Mucosa of stomach (tissue), 1 donor: Measurements from ENCODE around the gene ITPRIPL1.

Experiments used
- H3K27me3 ChIP-seq: one replicate; pipeline ENCODE4 v1.7.0; 2013; ENCODE audit warnings: mild to moderate bottlenecking, low read length; ENCODE audit not compliant: control insufficient read depth, insufficient read depth
- H3K36me3 ChIP-seq: one replicate; pipeline ENCODE4 v1.7.0; 2013; ENCODE audit warnings: low read length; ENCODE audit not compliant: control insufficient read depth, insufficient read depth
- H3K4me1 ChIP-seq: one replicate; pipeline ENCODE4 v1.7.0; 2013; ENCODE audit warnings: mild to moderate bottlenecking, low read length; ENCODE audit not compliant: control insufficient read depth, insufficient read depth
- H3K4me3 ChIP-seq: one replicate; pipeline ENCODE4 v1.7.0; 2013; ENCODE audit warnings: low read length
- H3K9ac ChIP-seq: one replicate; pipeline ENCODE4 v1.7.0; 2013; ENCODE audit warnings: mild to moderate bottlenecking, low read length, moderate library complexity
- H3K9me3 ChIP-seq: one replicate; pipeline ENCODE4 v1.7.0; 2013; ENCODE audit warnings: mild to moderate bottlenecking, low read length, moderate library complexity; ENCODE audit not compliant: control insufficient read depth
- donor health status: Pancreatic carcinoma.

The ITPRIPL1 gene

DNA sequence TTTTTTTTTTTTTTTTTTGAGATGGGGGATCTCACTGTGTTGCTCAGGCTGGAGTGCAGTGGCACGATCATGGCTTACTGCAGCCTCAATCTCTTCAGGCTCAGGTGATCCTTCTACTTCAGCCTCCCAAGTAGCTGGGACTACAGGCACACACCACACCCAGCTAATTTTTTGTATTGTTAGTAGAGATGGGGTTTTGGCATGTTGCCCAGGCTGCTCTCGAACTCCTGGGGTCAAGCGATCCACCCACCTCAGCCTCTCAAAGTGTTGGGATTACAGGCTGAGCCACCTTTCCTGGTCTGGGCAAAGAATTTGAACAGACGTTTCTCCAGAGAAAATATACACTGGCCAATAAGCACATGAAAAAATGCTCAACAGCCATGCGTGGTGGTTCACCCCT lies 16.9 kb upstream of the ITPRIPL1 start:
- no peaks in the 10 kb centered on the region for H3K9me3 ChIP-seq
- no peak overlapping the region for H3K9ac ChIP-seq
- H3K4me1 ChIP-seq: peaks cover 11% of the 10 kb centered on the region
- no peaks in the 10 kb centered on the region for H3K36me3 ChIP-seq
- no peak overlapping the region for H3K4me3 ChIP-seq
- H3K27me3 ChIP-seq: no peaks in the 10 kb centered on the region

- Histone ChIP-seq H3K4me3 (no peak overlapping the region), H3K4me1 (no peaks in the 10 kb centered on the region), H3K9ac (no peak overlapping the region), H3K27me3 (peaks cover 19% of the 10 kb centered on the region), H3K9me3 (no peaks in the 10 kb centered on the region), H3K36me3 (no peaks in the 10 kb centered on the region)
These were observed 10.1 kb upstream of the ITPRIPL1 start for GRCh38 chr2:96315005-96315399.

GRCh38 chr2:96315400-96316071 lies 9.6 kb upstream of the ITPRIPL1 start:
- Histone ChIP-seq H3K9ac (no peak overlapping the region), H3K36me3 (no peaks in the 10 kb centered on the region), H3K4me3 (no peak overlapping the region), H3K4me1 (no peaks in the 10 kb centered on the region), H3K27me3 (peaks cover 24% of the 10 kb centered on the region), H3K9me3 (no peaks in the 10 kb centered on the region)

DNA sequence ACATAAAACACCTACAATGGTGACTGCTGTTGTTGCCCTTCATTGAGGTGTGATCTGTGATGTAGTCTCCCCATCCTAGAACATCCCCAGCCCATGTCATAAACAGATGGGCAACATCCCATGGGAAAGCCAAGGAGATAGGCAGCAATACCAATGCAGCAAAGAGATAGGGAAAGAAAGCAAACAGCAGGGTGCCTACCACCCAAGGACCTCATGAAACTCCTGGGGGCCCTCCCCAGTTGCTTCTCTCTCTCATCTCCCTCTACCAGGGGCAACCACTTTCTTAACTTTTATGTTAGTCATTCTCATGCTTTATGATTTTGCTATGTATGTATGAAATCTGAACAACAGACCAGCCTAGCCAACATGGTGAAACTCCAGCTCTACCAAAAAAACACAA lies 8.1 kb upstream of the ITPRIPL1 start:
- Histone ChIP-seq H3K36me3 (no peaks in the 10 kb centered on the region), H3K4me3 (no peak overlapping the region), H3K9ac (no peak overlapping the region), H3K4me1 (peaks cover 7% of the 10 kb centered on the region), H3K27me3 (peaks cover 39% of the 10 kb centered on the region), H3K9me3 (no peaks in the 10 kb centered on the region)

- H3K4me3 ChIP-seq: no peak overlapping the region
- peaks cover 43% of the 10 kb centered on the region for H3K27me3 ChIP-seq
- peaks cover 9% of the 10 kb centered on the region for H3K4me1 ChIP-seq
- H3K36me3 ChIP-seq: no peaks in the 10 kb centered on the region
- no peaks in the 10 kb centered on the region for H3K9me3 ChIP-seq
- no peak overlapping the region for H3K9ac ChIP-seq
These were observed 7.5 kb upstream of the ITPRIPL1 start for GRCh38 chr2:96317584-96317997.

GRCh38 chr2:96318723-96319122 lies 6.4 kb upstream of the ITPRIPL1 start:
- H3K9me3 ChIP-seq: no peaks in the 10 kb centered on the region

GRCh38 chr2:96319396-96319795 lies 5.7 kb upstream of the ITPRIPL1 start:
- Histone ChIP-seq H3K9ac (no peak overlapping the region), H3K27me3 (peaks cover 58% of the 10 kb centered on the region), H3K9me3 (no peaks in the 10 kb centered on the region), H3K4me1 (peaks cover 9% of the 10 kb centered on the region), H3K36me3 (no peaks in the 10 kb centered on the region), H3K4me3 (no peak overlapping the region)

More at GRCh38 chr2:96318723-96319122, 6.4 kb upstream of the ITPRIPL1 start:
- no peaks in the 10 kb centered on the region for H3K36me3 ChIP-seq
- H3K4me3 ChIP-seq: no peak overlapping the region
- H3K27me3 ChIP-seq: peaks cover 52% of the 10 kb centered on the region
- H3K9ac ChIP-seq: no peak overlapping the region
- peaks cover 9% of the 10 kb centered on the region for H3K4me1 ChIP-seq

DNA sequence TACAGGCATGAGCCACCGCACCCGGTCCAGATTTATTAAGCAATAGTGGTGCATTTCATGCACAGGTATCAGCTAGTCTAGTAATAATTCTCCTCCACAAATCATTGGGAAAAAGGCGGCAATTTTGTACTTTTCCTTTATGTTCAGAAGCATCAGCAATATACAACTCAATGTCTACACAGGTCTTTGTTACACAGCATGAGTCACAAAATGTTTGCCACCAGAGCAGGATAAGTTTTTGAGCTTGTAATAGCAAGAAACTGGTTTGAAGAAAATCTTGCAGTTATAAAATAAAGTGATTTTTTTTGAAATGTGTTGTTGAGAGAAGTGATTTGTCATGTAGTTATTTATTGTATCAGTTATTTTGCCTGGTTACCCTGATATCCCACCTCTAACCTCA lies 4.8 kb upstream of the ITPRIPL1 start:
- Histone ChIP-seq H3K27me3 (peaks cover 66% of the 10 kb centered on the region), H3K4me3 (no peak overlapping the region), H3K4me1 (peaks cover 10% of the 10 kb centered on the region), H3K9me3 (no peaks in the 10 kb centered on the region), H3K9ac (no peak overlapping the region), H3K36me3 (no peaks in the 10 kb centered on the region)

GRCh38 chr2:96320728-96321622 lies 4.1 kb upstream of the ITPRIPL1 start:
- Histone ChIP-seq H3K36me3 (no peaks in the 10 kb centered on the region), H3K9ac (peak overlapping the region; percentile 50), H3K4me3 (peak overlapping the region; percentile 33), H3K27me3 (peaks cover 66% of the 10 kb centered on the region), H3K4me1 (peaks cover 14% of the 10 kb centered on the region), H3K9me3 (no peaks in the 10 kb centered on the region)

- peaks cover 14% of the 10 kb centered on the region for H3K4me1 ChIP-seq
These were observed 1.3 kb upstream of the ITPRIPL1 start for GRCh38 chr2:96323849-96324248.

GRCh38 chr2:96324721-96325040 lies 436 bp upstream of the ITPRIPL1 start:
- Histone ChIP-seq H3K27me3 (peaks cover 61% of the 10 kb centered on the region), H3K9ac (no peak overlapping the region), H3K36me3 (no peaks in the 10 kb centered on the region), H3K4me3 (no peak overlapping the region), H3K4me1 (peaks cover 14% of the 10 kb centered on the region), H3K9me3 (no peaks in the 10 kb centered on the region)

More at GRCh38 chr2:96323849-96324248, 1.3 kb upstream of the ITPRIPL1 start:
- H3K9ac ChIP-seq: no peak overlapping the region
- peaks cover 62% of the 10 kb centered on the region for H3K27me3 ChIP-seq
- no peaks in the 10 kb centered on the region for H3K9me3 ChIP-seq
- no peaks in the 10 kb centered on the region for H3K36me3 ChIP-seq
- no peak overlapping the region for H3K4me3 ChIP-seq

DNA sequence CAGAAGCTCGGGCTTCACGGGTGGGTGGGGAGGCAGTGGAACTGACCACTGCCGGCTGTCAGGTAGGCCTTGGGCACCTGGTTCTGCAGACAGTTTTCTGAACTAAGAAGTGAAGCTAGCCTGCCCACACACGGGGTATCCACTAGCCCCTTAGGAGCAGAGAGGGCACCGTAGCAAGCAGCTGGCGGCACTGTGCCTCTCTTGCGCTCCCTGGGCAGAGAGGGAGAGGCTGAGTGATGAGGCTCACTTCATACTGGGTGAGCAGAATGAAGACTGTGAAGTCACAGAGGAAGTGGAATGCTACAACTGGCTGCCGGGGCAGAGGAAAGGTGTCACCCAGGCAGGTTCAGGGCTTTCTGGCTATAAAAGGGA lies 753 bp downstream of the ITPRIPL1 start:
- H3K4me1 ChIP-seq: peaks cover 14% of the 10 kb centered on the region
- no peak overlapping the region for H3K4me3 ChIP-seq
- H3K36me3 ChIP-seq: no peaks in the 10 kb centered on the region
- H3K9me3 ChIP-seq: no peaks in the 10 kb centered on the region
- no peak overlapping the region for H3K9ac ChIP-seq
- peaks cover 49% of the 10 kb centered on the region for H3K27me3 ChIP-seq
